IMR-90 (cell line): ENCODE results near the gene TIMM21. TPM values are rescaled to one million over a fixed set of nuclear protein-coding genes. Genes with fewer than 3 reads are reported as not detected.

Experiments
- ATAC-seq: fragments of 200-7000 bp; cut with Tn5 transposase; 2 replicates; pipeline ENCODE4 v1.9.1; 2020; ENCODE audit warnings: low read depth, mild to moderate bottlenecking, moderate library complexity
- BruUV-seq: library from RNA; stranded (reverse); fragments of 400-500 nt; replicated peaks from 2 replicates; lab custom pipeline; 2021; lab: Mats Ljungman, UMichigan
- CTCF ChIA-PET: fragments of 300-600 bp; formaldehyde crosslinking; extraction: SDS; loops from one replicate; lab custom pipeline; 2021; ENCODE audit warnings: antibody characterized with exemption; lab: Yijun Ruan, JAX
- POLR2A ChIA-PET: fragments of 300-600 bp; sonication (Branson Sonifier 250); formaldehyde crosslinking; loops from one replicate; lab custom pipeline; 2022; ENCODE audit warnings: antibody characterized with exemption; ENCODE audit not compliant: unreplicated experiment; lab: Charles Lee
- DNase-seq: peaks from one replicate; pipeline ENCODE4 v3.0.0; 2013
- H2AFZ ChIP-seq: replicated peaks from 2 replicates; pipeline ENCODE3; 2013; ENCODE audit warnings: low read length, mild to moderate bottlenecking; ENCODE audit not compliant: poor library complexity
- H2AK5ac ChIP-seq: 2 replicates; pipeline ENCODE4 v1.6.1; 2013; ENCODE audit warnings: low read depth, low read length, inconsistent platforms
- H2AK9ac ChIP-seq: replicated peaks from 2 replicates; pipeline ENCODE3; 2013; ENCODE audit warnings: mild to moderate bottlenecking, low read depth, low read length, moderate library complexity; ENCODE audit not compliant: poor library complexity
- H2BK120ac ChIP-seq: 2 replicates; pipeline ENCODE4 v1.6.1; 2013; ENCODE audit warnings: low read depth, low read length, inconsistent platforms
- H2BK15ac ChIP-seq: 3 replicates; pipeline ENCODE4 v1.6.1; 2013; ENCODE audit warnings: low read depth, low read length, inconsistent platforms
- H2BK20ac ChIP-seq: 2 replicates; pipeline ENCODE4 v1.6.1; 2013; ENCODE audit warnings: low read depth, mild to moderate bottlenecking, inconsistent platforms, low read length, moderate library complexity
- H2BK5ac ChIP-seq: 2 replicates; pipeline ENCODE4 v1.6.1; 2013; ENCODE audit warnings: mild to moderate bottlenecking, low read depth, low read length, inconsistent platforms; ENCODE audit not compliant: poor library complexity, severe bottlenecking
- H3K14ac ChIP-seq: replicated peaks from 2 replicates; pipeline ENCODE4 v1.6.1; 2013; ENCODE audit warnings: low read depth, low read length, inconsistent platforms
- H3K18ac ChIP-seq: 2 replicates; pipeline ENCODE4 v1.6.1; 2013; ENCODE audit warnings: low read depth, low read length, control low read depth
- H3K23ac ChIP-seq: 2 replicates; pipeline ENCODE4 v1.6.1; 2013; ENCODE audit warnings: low read depth, low read length, inconsistent platforms
- H3K27ac ChIP-seq: 2 replicates; pipeline ENCODE4 v1.5.1; 2013; ENCODE audit warnings: mild to moderate bottlenecking, control low read depth, low read length; ENCODE audit not compliant: insufficient read depth
- H3K27me3 ChIP-seq: 2 replicates; pipeline ENCODE4 v1.6.1; 2013; ENCODE audit warnings: low read length; ENCODE audit not compliant: control insufficient read depth, insufficient read depth
- H3K36me3 ChIP-seq: 2 replicates; pipeline ENCODE4 v1.6.1; 2013; ENCODE audit warnings: low read length, mixed read lengths; ENCODE audit not compliant: control insufficient read depth, insufficient read depth
- H3K4ac ChIP-seq: 2 replicates; pipeline ENCODE4 v1.6.1; 2013; ENCODE audit warnings: low read depth, low read length, inconsistent platforms
- H3K4me1 ChIP-seq: 2 replicates; pipeline ENCODE4 v1.6.1; 2013; ENCODE audit warnings: low read length, mixed read lengths; ENCODE audit not compliant: control insufficient read depth, insufficient read depth
- H3K4me2 ChIP-seq: 2 replicates; pipeline ENCODE4 v1.6.1; 2013; ENCODE audit warnings: low read depth, mild to moderate bottlenecking, control low read depth, low read length, moderate library complexity
- H3K4me3 ChIP-seq: 2 replicates; pipeline ENCODE4 v1.5.1; 2013; ENCODE audit warnings: low read depth, mild to moderate bottlenecking, control low read depth, low read length, moderate library complexity; ENCODE audit not compliant: insufficient read depth
- H3K56ac ChIP-seq: 2 replicates; pipeline ENCODE4 v1.6.1; 2013; ENCODE audit warnings: low read length, inconsistent platforms; ENCODE audit not compliant: insufficient read depth; ENCODE audit errors: extremely low read depth
- H3K79me1 ChIP-seq, 2 experiments: 2 replicates each; pipeline ENCODE4 v1.6.1; 2013; ENCODE audit warnings: low read length in 2 of 2, inconsistent platforms in 1 of 2, low read depth in 1 of 2
- H3K9ac ChIP-seq: 2 replicates; pipeline ENCODE4 v1.6.1; 2013; ENCODE audit warnings: low read depth, low read length, control low read depth
- H3K9me1 ChIP-seq: 2 replicates; pipeline ENCODE4 v1.6.1; 2013; ENCODE audit warnings: low read length, inconsistent platforms; ENCODE audit not compliant: insufficient read depth
- H3K9me3 ChIP-seq: 2 replicates; pipeline ENCODE4 v1.6.1; 2013; ENCODE audit warnings: low read length; ENCODE audit not compliant: control insufficient read depth, insufficient read depth
- H4K20me1 ChIP-seq: 2 replicates; pipeline ENCODE4 v1.6.1; 2013; ENCODE audit warnings: low read length, inconsistent platforms; ENCODE audit not compliant: insufficient read depth
- H4K5ac ChIP-seq: 2 replicates; pipeline ENCODE4 v1.6.1; 2013; ENCODE audit warnings: mild to moderate bottlenecking, low read depth, low read length, control low read depth
- H4K8ac ChIP-seq, 2 experiments: 2 replicates each; pipeline ENCODE4 v1.6.1; 2013; ENCODE audit warnings: low read depth in 2 of 2, low read length in 2 of 2, control low read depth in 1 of 2, inconsistent platforms in 1 of 2
- H4K91ac ChIP-seq: 2 replicates; pipeline ENCODE4 v1.6.1; 2013; ENCODE audit warnings: low read depth, low read length, inconsistent platforms; ENCODE audit not compliant: insufficient read depth
- BHLHE40 ChIP-seq: fragments of 150-350 bp; IDR thresholded peaks from 2 replicates; pipeline ENCODE4 v1.6.1; 2016; ENCODE audit warnings: mild to moderate bottlenecking, low read depth, low read length
- CEBPB ChIP-seq: IDR thresholded peaks from 2 replicates; pipeline ENCODE4 v1.6.1; 2012; ENCODE audit warnings: low read depth, low read length, improper control_type of control experiment
- MAZ ChIP-seq: IDR thresholded peaks from 2 replicates; pipeline ENCODE4 v1.6.1; 2012; ENCODE audit warnings: low read depth, mild to moderate bottlenecking, low read length, improper control_type of control experiment, moderate library complexity, borderline replicate concordance
- MXI1 ChIP-seq: IDR thresholded peaks from 2 replicates; pipeline ENCODE4 v1.6.1; 2012; ENCODE audit warnings: low read depth, mild to moderate bottlenecking, low read length, moderate library complexity, borderline replicate concordance
- NFE2L2 ChIP-seq: fragments of 150-350 bp; IDR thresholded peaks from 2 replicates; pipeline ENCODE4 v1.6.1; 2016; ENCODE audit warnings: low read depth, mild to moderate bottlenecking, low read length
- POLR2A ChIP-seq: IDR thresholded peaks from 2 replicates; pipeline ENCODE4 v1.6.1; 2012; ENCODE audit warnings: mild to moderate bottlenecking, low read depth, low read length
- RAD21 ChIP-seq: IDR thresholded peaks from 2 replicates; pipeline ENCODE4 v1.6.1; 2012; ENCODE audit warnings: low read length, improper control_type of control experiment
- RCOR1 ChIP-seq: IDR thresholded peaks from 2 replicates; pipeline ENCODE4 v1.6.1; 2012; ENCODE audit warnings: mild to moderate bottlenecking, low read length, improper control_type of control experiment; ENCODE audit not compliant: insufficient replicate concordance
- dilution Hi-C: fragments of 300-500 bp; cut with HindIII; formaldehyde crosslinking; loops from one replicate; pipeline ENCODE4 v1.14.3; 2018; ENCODE audit warnings: low sequenced_read_pairs; ENCODE audit not compliant: unreplicated experiment
- in situ Hi-C: fragments of 300-500 bp; cut with MboI; formaldehyde crosslinking; loops from 3 replicates; pipeline ENCODE4 v1.14.3; 2019; ENCODE audit warnings: low sequenced_read_pairs, inconsistent platforms, mixed read lengths
- intact Hi-C: fragments of 100-400 bp; cut with micrococcal nuclease; formaldehyde crosslinking; loops from 2 replicates; pipeline ENCODE4 v1.10.0; 2022
- polyA plus RNA-seq, 3 experiments: library from polyadenylated mRNA; depleted of rRNA; stranded (reverse); fragments of >200 nt; gene quantifications; 2 replicates each; pipeline ENCODE4 v1.2.3, GENCODE V29; 2012; ENCODE audit warnings: low replicate concordance in 1 of 3
- total RNA-seq: library from RNA; depleted of rRNA; stranded (reverse); fragments of >200 nt; gene quantifications from 2 replicates; pipeline ENCODE4 v1.2.3, GENCODE V29; 2012
- TF ChIP-seq, protein P1 (sequence below): conservative IDR thresholded peaks from 2 replicates; pipeline ENCODE4 v1.5.1; 2012; ENCODE audit warnings: mild to moderate bottlenecking, low read depth, low read length, improper control_type of control experiment

TIMM21 gene
- total and polyA plus RNA-seq, 2 of the 4 experiments (the other 2 are of a cell fraction), result 42.8 to 52.7 TPM

DNA sequence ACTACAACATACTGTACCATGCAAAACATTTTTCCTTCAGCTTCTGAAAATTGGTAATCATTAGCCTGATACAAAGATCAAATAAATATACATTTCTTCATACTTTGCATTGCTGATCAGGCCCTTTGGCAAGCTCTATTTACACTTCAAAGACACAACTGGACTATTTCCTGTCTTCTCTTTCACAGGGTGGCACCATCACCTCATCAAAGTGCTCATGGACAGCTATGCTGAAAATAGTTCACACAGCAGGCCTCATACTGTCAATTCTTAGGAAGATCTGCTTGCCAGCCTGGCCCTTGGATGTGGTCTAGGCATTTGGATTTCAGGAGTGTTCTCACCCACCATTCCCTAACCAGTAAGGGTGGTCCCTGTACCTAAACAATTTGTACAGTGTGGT, 34.6 kb upstream of the TIMM21 start:
- peaks cover 7% of the 10 kb centered on the region; the same call in 1 of the 2 replicates for H3K9me1 ChIP-seq
- CTCF ChIA-PET, result interaction anchor here (0.7 to 1.3 kb wide), 3 partner anchors 25 to 239 kb away, joined by 3 to 6 read pairs (median 3); no protein-coding TSS in a partner anchor
- peaks cover 3% of the 10 kb centered on the region; the same call in 1 of the 2 replicates for H3K9me3 ChIP-seq
- peak overlapping the region; percentile 15 to 66; a peak in 3 of 4 replicates for H4K8ac ChIP-seq
- no peaks in the 10 kb centered on the region for H4K20me1 ChIP-seq
- ATAC-seq (no peak), DNase-seq (no peak)
- H3K36me3 ChIP-seq, result no peaks in the 10 kb centered on the region
- no peak overlapping the region for H2AK9ac ChIP-seq
- intact Hi-C loops (loop anchor here (10.0 kb wide), 3 partner anchors 599 to 1239 kb away; no protein-coding TSS in a partner anchor), dilution Hi-C loops (no loop called here), in situ Hi-C loops (no loop called here)
- H3K23ac ChIP-seq, result peak overlapping the region; percentile 48; the same call in 1 of the 2 replicates
- H2BK120ac ChIP-seq, result peak overlapping the region; percentile 70
- no TSS peak for BruUV-seq
- peak overlapping the region; percentile 62 for H2BK20ac ChIP-seq
- no peak overlapping the region for H3K4me3 ChIP-seq
- peak overlapping the region; percentile 57; the same call in 1 of the 2 replicates for H2AK5ac ChIP-seq
- H4K5ac ChIP-seq, result peak overlapping the region; percentile 19; the same call in 1 of the 2 replicates
- H3K27me3 ChIP-seq, result no peaks in the 10 kb centered on the region
- peak overlapping the region; percentile 69 for H2AFZ ChIP-seq
- H3K4me2 ChIP-seq, result 0 out of 2 replicates have a peak overlapping the region, but pooled peaks have one; percentile 0
- H2BK15ac ChIP-seq, result peak overlapping the region; percentile 34; the same call in 1 of the 3 replicates
- peak overlapping the region; percentile 66 for H3K4ac ChIP-seq
- no peak overlapping the region for H3K56ac ChIP-seq
- H3K14ac ChIP-seq, result peak overlapping the region; percentile 58
- peaks cover 11% of the 10 kb centered on the region for H3K4me1 ChIP-seq
- H3K9ac ChIP-seq, result no peak overlapping the region
- POLR2A ChIA-PET, result no interaction called here
- no peaks in the 10 kb centered on the region for H3K79me1 ChIP-seq
- peak overlapping the region; percentile 4; the same call in 1 of the 2 replicates for H3K27ac ChIP-seq
- peak overlapping the region; percentile 39; the same call in 1 of the 2 replicates for H3K18ac ChIP-seq
- TF ChIP-seq POLR2A (no peak), RAD21 (no peak), NFE2L2 (no peak), RCOR1 (no peak), BHLHE40 (no peak), CEBPB (no peak), MAZ (no peak), MXI1 (no peak)
- TF ChIP-seq, protein P1, sequence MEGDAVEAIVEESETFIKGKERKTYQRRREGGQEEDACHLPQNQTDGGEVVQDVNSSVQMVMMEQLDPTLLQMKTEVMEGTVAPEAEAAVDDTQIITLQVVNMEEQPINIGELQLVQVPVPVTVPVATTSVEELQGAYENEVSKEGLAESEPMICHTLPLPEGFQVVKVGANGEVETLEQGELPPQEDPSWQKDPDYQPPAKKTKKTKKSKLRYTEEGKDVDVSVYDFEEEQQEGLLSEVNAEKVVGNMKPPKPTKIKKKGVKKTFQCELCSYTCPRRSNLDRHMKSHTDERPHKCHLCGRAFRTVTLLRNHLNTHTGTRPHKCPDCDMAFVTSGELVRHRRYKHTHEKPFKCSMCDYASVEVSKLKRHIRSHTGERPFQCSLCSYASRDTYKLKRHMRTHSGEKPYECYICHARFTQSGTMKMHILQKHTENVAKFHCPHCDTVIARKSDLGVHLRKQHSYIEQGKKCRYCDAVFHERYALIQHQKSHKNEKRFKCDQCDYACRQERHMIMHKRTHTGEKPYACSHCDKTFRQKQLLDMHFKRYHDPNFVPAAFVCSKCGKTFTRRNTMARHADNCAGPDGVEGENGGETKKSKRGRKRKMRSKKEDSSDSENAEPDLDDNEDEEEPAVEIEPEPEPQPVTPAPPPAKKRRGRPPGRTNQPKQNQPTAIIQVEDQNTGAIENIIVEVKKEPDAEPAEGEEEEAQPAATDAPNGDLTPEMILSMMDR, result no peak
- peak overlapping the region; percentile 57 for H2BK5ac ChIP-seq
- H4K91ac ChIP-seq, result peak overlapping the region; percentile 44; the same call in 1 of the 2 replicates
